HG03521 (cell line): ENCODE measurements around the gene SP100.
"Not testable (repeated sequence)": the region's sequence is repeated elsewhere in the genome, so short reads cannot be mapped to it uniquely, and the experiment has no call there.

ENCODE experiments used
- ATAC-seq: cut with Tn5 transposase; IDR thresholded peaks from one replicate; pipeline ENCODE4 v1.9.1; 2021; ENCODE audit warnings: mild to moderate bottlenecking, moderate library complexity; ENCODE audit not compliant: unreplicated experiment

SP100 gene

GRCh38 chr2:230418341-230419016, 2.5 kb downstream of the SP100 start:
- no peak for ATAC-seq

- no peak for ATAC-seq
Observed at GRCh38 chr2:230419181-230419580, 3.2 kb downstream of the SP100 start.

- ATAC-seq = no peak
Observed at GRCh38 chr2:230422149-230422548, 6.1 kb downstream of the SP100 start.

- no peak for ATAC-seq
Observed at GRCh38 chr2:230423851-230424458, 8.0 kb downstream of the SP100 start.

- no peak for ATAC-seq
Observed at GRCh38 chr2:230425377-230425776, 9.4 kb downstream of the SP100 start.

GRCh38 chr2:230429513-230429912, 13.5 kb downstream of the SP100 start:
- ATAC-seq = no peak

GRCh38 chr2:230430957-230431910, 15.2 kb downstream of the SP100 start:
- no peak for ATAC-seq

DNA sequence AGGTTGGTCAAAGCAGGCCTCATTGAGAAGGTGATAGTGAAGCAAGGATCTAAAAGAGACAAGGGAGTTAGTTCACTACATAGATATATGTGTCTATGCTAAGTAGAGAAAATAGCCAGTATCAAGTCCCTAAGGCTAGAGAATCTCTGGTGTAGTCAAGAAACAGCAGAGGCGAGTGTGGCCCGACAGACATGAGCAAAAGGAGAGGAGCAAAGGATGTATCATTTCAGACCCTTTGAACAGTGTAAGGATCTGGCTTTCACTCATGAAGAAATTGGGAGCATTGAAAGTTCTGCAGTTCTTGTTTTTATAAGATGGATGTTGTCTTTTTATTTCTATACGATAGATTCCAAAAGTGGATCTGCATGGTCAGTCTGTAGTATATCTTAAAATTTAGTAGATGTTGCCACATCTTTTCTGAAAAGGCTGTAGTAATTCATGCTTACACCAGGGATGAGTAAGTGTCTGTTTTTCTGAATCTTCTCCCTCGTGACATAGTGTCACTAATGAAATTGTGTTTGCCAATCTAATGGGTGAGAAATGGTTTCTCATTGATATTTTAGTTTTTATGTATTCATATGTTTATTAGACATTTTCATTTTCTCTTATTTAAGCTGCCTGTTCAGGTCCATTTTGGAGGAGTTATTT, 18.8 kb downstream of the SP100 start:
- no peak for ATAC-seq

GRCh38 chr2:230435431-230435830, 19.4 kb downstream of the SP100 start:
- ATAC-seq = no peak

GRCh38 chr2:230439121-230439520, 23.1 kb downstream of the SP100 start:
- ATAC-seq = not testable (repeated sequence)

DNA sequence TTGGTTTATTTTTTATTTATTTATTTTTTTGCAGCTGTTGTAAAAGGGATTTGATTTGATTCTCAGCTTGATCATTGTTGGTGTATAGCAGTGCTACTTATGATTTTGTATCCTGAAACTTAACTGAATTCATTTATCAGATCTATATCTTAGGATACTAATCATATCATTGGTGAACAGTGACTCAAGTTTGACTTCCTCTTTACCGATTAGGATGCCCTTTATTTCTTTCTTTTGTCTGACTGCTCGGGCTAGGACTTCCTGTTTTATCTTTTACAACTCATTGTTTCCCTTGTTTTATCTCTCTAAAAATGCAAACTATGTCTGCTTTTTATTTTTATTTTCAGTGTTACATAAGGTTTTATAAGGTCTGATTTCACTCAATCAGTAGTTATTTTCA, 23.6 kb downstream of the SP100 start:
- ATAC-seq = no peak

DNA sequence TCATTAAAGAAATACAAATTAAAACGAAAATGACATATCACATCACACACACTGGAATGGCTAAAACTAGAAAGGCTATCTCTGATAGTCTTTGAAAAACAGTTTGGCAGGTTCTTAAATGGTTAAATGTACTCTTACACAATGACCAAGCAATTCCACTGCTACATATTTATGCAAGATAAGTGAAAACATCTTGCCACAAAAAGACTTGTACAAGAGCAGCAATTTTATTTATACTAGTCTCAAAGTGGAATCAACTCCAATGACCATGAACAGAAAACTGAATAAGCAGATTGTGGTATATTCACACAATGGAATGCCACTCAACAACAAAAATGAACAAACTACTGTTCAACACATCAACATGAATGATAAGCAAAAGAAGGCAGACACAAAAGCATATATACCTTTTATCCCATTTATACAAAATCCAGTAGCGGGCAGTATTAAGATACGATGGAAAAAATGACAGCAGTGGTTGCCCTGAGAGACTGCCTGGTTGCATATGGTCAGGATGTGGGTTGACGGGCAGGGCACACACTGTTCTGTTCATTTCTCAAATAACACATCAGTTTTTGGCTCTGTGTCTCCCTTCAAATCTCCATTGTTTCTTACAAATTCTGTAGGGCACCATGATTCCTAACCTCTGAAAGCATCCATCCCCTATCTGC, 25.4 kb downstream of the SP100 start:
- peak; percentile 41 for ATAC-seq

DNA sequence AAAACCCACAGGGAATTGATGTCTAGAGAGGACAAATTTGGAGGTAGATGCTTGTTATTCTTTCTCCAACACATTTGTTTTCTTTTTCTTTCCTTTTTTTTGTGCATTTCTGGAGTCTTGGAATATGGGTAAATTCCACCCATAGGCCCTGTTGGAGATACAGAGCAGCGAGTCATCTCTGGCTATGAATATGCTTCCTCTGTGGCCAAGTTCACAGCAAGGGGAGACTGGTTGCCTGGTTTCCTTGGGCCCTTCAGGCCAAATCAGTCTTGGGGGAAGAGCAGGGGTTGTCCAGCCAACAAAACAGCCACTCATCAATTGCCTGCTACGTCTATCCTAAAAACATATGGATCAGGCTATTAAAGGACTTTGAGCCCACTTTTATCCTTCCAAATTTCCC, 27.5 kb downstream of the SP100 start:
- ATAC-seq = no peak

- no peak for ATAC-seq
Observed at GRCh38 chr2:230444832-230445231, 28.8 kb downstream of the SP100 start.

GRCh38 chr2:230447036-230447435, 31.0 kb downstream of the SP100 start:
- ATAC-seq = no peak

DNA sequence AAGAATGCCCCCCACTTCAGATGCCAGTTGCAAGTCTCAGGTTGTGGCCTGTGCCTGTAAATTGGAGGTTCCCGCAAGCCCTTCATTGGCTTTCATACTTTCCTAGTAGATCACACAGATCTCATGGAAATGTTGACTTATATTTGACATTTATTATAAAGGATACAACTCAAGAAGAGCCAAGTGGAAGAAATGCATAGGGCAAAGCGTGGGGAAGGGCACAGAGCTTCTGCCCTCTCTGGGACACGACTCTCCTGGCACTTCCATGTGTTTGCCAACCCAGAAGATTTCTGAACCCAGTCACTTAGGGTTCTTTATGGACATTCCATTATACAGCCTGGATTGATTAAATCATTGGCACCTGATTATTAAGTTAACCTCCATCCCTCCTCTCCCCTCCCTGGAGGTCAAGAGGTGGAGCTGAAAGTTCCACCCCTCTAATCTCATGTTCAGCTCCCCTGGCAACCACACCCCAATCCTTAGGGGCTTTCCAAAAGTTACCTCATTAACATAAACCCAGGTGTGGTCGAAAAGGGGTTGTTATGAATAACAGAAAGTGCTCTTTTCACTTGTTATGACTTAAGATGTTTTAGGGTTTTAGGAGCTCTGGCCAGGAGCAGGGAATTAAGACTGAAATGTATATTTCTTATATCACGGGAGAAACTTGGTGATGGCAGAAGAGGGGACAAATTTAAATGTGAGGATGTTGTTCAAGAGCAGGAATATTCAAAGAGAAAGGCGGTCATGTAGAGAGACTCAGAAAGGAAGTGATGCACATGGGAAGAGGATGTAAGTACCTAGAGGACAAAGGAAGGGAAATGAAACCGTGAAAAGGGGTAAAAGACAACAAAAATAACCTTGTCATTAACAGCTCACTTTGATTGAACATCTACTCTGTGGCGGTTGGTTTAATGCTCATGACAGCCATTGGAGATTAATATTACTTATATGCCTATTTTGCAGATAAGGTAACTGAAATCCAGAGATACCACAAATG, 31.8 kb downstream of the SP100 start:
- peak; percentile 76 for ATAC-seq

DNA sequence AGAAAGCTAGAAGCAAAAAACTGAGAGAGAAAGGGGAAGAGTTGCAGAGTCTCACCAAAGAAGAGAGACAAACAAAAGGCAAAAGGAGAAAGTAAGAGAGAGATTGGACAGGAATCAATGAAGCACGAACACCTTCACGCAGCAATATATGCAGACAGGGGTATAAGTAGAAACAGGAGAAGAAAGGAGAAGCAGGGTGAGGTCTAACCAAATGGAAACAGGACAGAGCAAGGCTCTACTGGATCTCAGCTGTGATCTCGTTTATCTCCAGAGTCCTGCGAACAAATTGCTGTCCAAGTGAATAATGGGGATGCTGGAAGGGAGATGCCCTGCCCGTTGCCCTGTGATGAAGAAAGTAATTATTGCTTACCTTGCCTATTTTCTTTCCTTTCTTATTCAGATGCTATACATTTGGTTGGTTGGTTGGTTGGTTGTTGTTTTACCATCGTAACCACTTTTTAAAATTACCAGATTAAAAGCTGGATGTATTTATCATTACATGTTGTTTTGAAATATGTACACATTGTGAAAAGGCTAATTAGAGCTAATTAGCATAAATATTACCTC, 34.0 kb downstream of the SP100 start:
- no peak for ATAC-seq

GRCh38 chr2:230453006-230453405, 37.0 kb downstream of the SP100 start:
- no peak for ATAC-seq
